Measurements from ENCODE around the gene PLA2G12A. TPM values are rescaled to one million over a fixed set of nuclear protein-coding genes. Genes with fewer than 3 reads are reported as not detected.

PLA2G12A gene
- 7.7 TPM for polyA plus RNA-seq (2012; ENCODE audit: insufficient read length, low read depth)

DNA sequence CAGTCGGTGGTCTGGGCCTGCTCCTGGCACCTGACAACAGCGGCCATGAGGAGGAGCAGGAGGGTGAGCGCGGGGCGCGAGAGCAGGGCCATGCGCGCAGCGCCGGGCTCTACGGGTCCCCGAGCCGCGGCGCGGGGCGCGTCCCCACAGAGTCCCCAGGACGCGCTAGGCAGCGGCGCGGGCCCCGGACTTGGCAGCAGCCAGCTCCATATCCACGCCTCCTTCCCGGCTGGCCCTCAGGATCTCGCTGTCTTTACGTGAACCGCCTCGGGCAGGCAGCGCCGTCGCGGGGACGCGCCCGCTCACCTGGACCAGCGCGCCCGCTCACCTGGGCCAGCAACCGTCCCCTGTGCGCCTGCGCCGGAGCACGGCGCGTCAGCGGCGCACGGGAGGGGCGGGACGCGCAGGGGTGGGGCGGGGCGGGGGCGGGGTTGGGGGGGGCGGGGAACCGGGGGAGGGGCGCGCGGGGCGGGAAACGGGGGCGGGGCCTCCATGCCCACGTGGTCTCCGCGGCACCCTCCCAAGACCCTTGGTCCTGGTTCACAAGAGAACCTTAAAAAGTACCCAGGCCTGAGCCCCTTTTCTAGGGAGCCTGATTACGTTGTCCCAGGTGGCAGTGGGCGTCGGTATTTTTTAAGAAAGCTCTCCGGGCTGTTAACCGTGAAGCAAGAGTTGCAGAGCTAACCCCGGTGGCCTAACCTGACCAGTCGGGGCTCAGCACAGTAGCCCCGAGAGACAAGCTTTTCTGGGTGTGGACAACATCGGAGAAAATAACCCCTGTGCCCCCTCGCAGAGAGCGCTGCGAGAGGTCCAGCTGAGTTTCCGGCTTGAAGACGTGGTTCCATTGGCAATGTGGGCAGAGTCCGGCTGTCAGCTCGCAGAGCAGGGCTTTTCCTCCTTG, at the start of gene PLA2G12A:
PLA2G12A (minus strand) TSS at position 353 of the 901 bp plus-strand sequence; CDS start at position 92, 261 bp downstream.
- TF ChIP-seq REST (IDR thresholded peaks at IDR 0.05; ENCODE audit: insufficient read depth in 1 of 2, low read depth in 2 of 2, low read length in 2 of 2): no peak
- TF ChIP-seq SIN3A (IDR thresholded peaks at IDR 0.05; ENCODE audit: borderline replicate concordance, insufficient read depth, low read length): no peak
- TF ChIP-seq TAF1 (IDR thresholded peaks at IDR 0.05; ENCODE audit: borderline replicate concordance, insufficient read depth, low read length): no peak
- peak; percentile 41 for TF ChIP-seq FOXP2 (optimal IDR thresholded peaks at IDR 0.05; ENCODE audit: borderline replicate concordance, extremely low read depth, extremely low read length, insufficient read depth)
- peak; percentile 48; the same call in 1 of the 2 replicates for TF ChIP-seq POLR2AphosphoS5 (IDR thresholded peaks at IDR 0.05; ENCODE audit: low read depth, low read length)

GRCh38 chr4:109764789-109765402, 35.0 kb upstream of the PLA2G12A start:
- TF ChIP-seq TAF1 (IDR thresholded peaks at IDR 0.05; ENCODE audit: borderline replicate concordance, insufficient read depth, low read length) (no peak), SIN3A (IDR thresholded peaks at IDR 0.05; ENCODE audit: borderline replicate concordance, insufficient read depth, low read length) (no peak), POLR2AphosphoS5 (IDR thresholded peaks at IDR 0.05; ENCODE audit: low read depth, low read length) (no peak)

DNA sequence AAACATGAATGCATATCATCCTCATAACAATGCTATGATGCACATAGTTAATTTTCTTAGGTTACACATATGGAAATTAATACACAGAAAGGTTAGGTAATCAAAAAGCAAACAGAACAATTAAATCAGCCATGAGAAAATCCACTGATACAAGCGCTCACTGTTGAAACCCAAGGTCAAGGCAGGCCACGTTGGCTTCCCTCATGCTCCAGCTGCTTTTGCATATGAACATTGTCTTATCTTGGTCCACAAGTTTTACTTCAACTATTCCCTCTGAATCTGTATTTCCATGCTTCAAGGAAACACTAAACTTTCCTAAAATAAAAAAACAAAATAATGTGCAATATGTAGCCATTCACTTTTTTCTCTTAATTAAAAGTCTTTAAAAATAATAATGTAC, 34.5 kb upstream of the PLA2G12A start:
- TF ChIP-seq SIN3A (IDR thresholded peaks at IDR 0.05; ENCODE audit: borderline replicate concordance, insufficient read depth, low read length): no peak
- no peak for TF ChIP-seq POLR2AphosphoS5 (IDR thresholded peaks at IDR 0.05; ENCODE audit: low read depth, low read length)
- TF ChIP-seq REST (IDR thresholded peaks at IDR 0.05; ENCODE audit: insufficient read depth in 1 of 2, low read depth in 2 of 2, low read length in 2 of 2): no peak
- TF ChIP-seq FOXP2 (optimal IDR thresholded peaks at IDR 0.05; ENCODE audit: borderline replicate concordance, extremely low read depth, extremely low read length, insufficient read depth): no peak
- no peak for TF ChIP-seq TAF1 (IDR thresholded peaks at IDR 0.05; ENCODE audit: borderline replicate concordance, insufficient read depth, low read length)

- TF ChIP-seq REST (IDR thresholded peaks at IDR 0.05; ENCODE audit: insufficient read depth in 1 of 2, low read depth in 2 of 2, low read length in 2 of 2) (no peak), TAF1 (IDR thresholded peaks at IDR 0.05; ENCODE audit: borderline replicate concordance, insufficient read depth, low read length) (no peak), FOXP2 (optimal IDR thresholded peaks at IDR 0.05; ENCODE audit: borderline replicate concordance, extremely low read depth, extremely low read length, insufficient read depth) (no peak), POLR2AphosphoS5 (IDR thresholded peaks at IDR 0.05; ENCODE audit: low read depth, low read length) (no peak), SIN3A (IDR thresholded peaks at IDR 0.05; ENCODE audit: borderline replicate concordance, insufficient read depth, low read length) (no peak)
These were observed 30.8 kb upstream of the PLA2G12A start for GRCh38 chr4:109760682-109761081.

DNA sequence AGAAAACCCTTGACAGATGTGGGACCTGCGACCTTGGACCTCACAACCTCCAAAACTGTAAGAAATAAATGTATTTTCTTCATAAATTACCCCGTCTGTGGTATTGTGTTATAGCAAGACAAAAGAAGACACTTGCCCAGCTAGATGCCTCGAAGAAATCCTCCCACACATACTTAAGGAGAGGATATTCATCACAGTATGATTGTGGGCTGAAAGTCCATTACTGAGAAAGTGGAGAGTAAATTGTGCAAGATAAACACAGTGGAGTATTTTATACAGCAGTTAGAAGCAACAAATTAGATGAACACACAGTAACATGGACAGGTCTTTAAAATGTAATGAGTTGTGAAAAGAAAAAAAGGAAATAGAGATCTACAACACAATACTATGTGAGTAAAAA, 25.8 kb upstream of the PLA2G12A start:
- TF ChIP-seq SIN3A (IDR thresholded peaks at IDR 0.05; ENCODE audit: borderline replicate concordance, insufficient read depth, low read length): no peak
- TF ChIP-seq TAF1 (IDR thresholded peaks at IDR 0.05; ENCODE audit: borderline replicate concordance, insufficient read depth, low read length): no peak
- no peak for TF ChIP-seq REST (IDR thresholded peaks at IDR 0.05; ENCODE audit: insufficient read depth in 1 of 2, low read depth in 2 of 2, low read length in 2 of 2)
- no peak for TF ChIP-seq FOXP2 (optimal IDR thresholded peaks at IDR 0.05; ENCODE audit: borderline replicate concordance, extremely low read depth, extremely low read length, insufficient read depth)
- TF ChIP-seq POLR2AphosphoS5 (IDR thresholded peaks at IDR 0.05; ENCODE audit: low read depth, low read length): no peak

All from PFSK-1 (cell line).